ENCODE results near the gene SNAPC5. TPM values are rescaled to one million over a fixed set of nuclear protein-coding genes. Genes with fewer than 3 reads are reported as not detected.

The SNAPC5 gene
- total and polyA plus RNA-seq, 2 of the 8 experiments (the other 6 are each of a cell fraction or from before 2014, with no cell fraction given): 18.7 to 23.1 TPM

DNA sequence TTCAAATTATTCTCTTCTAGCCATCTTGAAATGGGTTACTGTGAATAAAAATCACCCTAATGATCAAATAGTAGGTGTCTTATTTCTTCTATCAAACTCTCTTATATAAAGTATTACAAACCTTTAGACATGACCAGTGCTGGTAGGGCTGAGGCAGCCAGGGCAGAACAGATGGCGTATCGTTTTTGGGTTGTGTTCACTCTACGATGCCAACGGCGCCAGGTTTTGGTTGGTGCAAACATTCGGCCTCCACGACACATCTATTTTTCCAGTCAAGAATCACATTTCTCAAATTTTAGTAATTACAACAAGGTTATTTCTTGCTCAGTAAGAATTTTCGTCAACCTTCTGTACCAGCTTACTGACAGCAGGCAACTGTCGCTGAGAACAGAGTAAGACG, 4.9 kb upstream of the SNAPC5 start (continued):
- TF ChIP-seq, protein P1, sequence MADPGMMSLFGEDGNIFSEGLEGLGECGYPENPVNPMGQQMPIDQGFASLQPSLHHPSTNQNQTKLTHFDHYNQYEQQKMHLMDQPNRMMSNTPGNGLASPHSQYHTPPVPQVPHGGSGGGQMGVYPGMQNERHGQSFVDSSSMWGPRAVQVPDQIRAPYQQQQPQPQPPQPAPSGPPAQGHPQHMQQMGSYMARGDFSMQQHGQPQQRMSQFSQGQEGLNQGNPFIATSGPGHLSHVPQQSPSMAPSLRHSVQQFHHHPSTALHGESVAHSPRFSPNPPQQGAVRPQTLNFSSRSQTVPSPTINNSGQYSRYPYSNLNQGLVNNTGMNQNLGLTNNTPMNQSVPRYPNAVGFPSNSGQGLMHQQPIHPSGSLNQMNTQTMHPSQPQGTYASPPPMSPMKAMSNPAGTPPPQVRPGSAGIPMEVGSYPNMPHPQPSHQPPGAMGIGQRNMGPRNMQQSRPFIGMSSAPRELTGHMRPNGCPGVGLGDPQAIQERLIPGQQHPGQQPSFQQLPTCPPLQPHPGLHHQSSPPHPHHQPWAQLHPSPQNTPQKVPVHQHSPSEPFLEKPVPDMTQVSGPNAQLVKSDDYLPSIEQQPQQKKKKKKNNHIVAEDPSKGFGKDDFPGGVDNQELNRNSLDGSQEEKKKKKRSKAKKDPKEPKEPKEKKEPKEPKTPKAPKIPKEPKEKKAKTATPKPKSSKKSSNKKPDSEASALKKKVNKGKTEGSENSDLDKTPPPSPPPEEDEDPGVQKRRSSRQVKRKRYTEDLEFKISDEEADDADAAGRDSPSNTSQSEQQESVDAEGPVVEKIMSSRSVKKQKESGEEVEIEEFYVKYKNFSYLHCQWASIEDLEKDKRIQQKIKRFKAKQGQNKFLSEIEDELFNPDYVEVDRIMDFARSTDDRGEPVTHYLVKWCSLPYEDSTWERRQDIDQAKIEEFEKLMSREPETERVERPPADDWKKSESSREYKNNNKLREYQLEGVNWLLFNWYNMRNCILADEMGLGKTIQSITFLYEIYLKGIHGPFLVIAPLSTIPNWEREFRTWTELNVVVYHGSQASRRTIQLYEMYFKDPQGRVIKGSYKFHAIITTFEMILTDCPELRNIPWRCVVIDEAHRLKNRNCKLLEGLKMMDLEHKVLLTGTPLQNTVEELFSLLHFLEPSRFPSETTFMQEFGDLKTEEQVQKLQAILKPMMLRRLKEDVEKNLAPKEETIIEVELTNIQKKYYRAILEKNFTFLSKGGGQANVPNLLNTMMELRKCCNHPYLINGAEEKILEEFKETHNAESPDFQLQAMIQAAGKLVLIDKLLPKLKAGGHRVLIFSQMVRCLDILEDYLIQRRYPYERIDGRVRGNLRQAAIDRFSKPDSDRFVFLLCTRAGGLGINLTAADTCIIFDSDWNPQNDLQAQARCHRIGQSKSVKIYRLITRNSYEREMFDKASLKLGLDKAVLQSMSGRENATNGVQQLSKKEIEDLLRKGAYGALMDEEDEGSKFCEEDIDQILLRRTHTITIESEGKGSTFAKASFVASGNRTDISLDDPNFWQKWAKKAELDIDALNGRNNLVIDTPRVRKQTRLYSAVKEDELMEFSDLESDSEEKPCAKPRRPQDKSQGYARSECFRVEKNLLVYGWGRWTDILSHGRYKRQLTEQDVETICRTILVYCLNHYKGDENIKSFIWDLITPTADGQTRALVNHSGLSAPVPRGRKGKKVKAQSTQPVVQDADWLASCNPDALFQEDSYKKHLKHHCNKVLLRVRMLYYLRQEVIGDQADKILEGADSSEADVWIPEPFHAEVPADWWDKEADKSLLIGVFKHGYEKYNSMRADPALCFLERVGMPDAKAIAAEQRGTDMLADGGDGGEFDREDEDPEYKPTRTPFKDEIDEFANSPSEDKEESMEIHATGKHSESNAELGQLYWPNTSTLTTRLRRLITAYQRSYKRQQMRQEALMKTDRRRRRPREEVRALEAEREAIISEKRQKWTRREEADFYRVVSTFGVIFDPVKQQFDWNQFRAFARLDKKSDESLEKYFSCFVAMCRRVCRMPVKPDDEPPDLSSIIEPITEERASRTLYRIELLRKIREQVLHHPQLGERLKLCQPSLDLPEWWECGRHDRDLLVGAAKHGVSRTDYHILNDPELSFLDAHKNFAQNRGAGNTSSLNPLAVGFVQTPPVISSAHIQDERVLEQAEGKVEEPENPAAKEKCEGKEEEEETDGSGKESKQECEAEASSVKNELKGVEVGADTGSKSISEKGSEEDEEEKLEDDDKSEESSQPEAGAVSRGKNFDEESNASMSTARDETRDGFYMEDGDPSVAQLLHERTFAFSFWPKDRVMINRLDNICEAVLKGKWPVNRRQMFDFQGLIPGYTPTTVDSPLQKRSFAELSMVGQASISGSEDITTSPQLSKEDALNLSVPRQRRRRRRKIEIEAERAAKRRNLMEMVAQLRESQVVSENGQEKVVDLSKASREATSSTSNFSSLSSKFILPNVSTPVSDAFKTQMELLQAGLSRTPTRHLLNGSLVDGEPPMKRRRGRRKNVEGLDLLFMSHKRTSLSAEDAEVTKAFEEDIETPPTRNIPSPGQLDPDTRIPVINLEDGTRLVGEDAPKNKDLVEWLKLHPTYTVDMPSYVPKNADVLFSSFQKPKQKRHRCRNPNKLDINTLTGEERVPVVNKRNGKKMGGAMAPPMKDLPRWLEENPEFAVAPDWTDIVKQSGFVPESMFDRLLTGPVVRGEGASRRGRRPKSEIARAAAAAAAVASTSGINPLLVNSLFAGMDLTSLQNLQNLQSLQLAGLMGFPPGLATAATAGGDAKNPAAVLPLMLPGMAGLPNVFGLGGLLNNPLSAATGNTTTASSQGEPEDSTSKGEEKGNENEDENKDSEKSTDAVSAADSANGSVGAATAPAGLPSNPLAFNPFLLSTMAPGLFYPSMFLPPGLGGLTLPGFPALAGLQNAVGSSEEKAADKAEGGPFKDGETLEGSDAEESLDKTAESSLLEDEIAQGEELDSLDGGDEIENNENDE (IDR thresholded peaks at IDR 0.05; ENCODE audit: insufficient replicate concordance, low read length): no peak
- TF ChIP-seq RFX5 (IDR thresholded peaks at IDR 0.05; ENCODE audit: borderline replicate concordance, low read depth, low read length): no peak
- TF ChIP-seq SIX5 (IDR thresholded peaks at IDR 0.05; ENCODE audit: low read depth, low read length): no peak; the same call in 1 of the 2 replicates
- TF ChIP-seq EZH2 (IDR thresholded peaks at IDR 0.05; ENCODE audit: low read depth, low read length, severe bottlenecking): no peak
- no peak for TF ChIP-seq CBX8 (IDR thresholded peaks at IDR 0.05; ENCODE audit: borderline replicate concordance, low read depth, low read length)
- TF ChIP-seq SAP30 (IDR thresholded peaks at IDR 0.05; ENCODE audit: insufficient read depth, insufficient replicate concordance, low read length): no peak
- no peak for TF ChIP-seq BACH1 (IDR thresholded peaks at IDR 0.05; ENCODE audit: low read length)
- TF ChIP-seq CHD2 (IDR thresholded peaks at IDR 0.05; ENCODE audit: low read length): no peak
- no peak for TF ChIP-seq RXRA (IDR thresholded peaks at IDR 0.05; ENCODE audit: insufficient read depth, low read depth, low read length)
